AG09309 (cell line): ENCODE results near the gene MBD6.
A peak's percentile ranks its signal among the peaks of the same experiment; 100 is the strongest.
"Not testable (repeated sequence)": the region's sequence is repeated elsewhere in the genome, so short reads cannot be mapped to it uniquely, and the experiment has no call there.

ENCODE experiments used
- DNase-seq: peaks from one replicate; pipeline ENCODE4 v3.0.0-alpha.2; 2010; ENCODE audit warnings: low read depth
- H3K4me3 ChIP-seq: 2 replicates; pipeline ENCODE4 v1.5.1; 2011; ENCODE audit warnings: mild to moderate bottlenecking, low read depth, low read length, moderate library complexity; ENCODE audit not compliant: control insufficient read depth
- CTCF ChIP-seq: IDR thresholded peaks from 2 replicates; pipeline ENCODE4 v1.5.1; 2011; ENCODE audit warnings: mild to moderate bottlenecking, low read depth, low read length, inconsistent platforms; ENCODE audit not compliant: insufficient read depth, control insufficient read depth; ENCODE audit errors: missing control alignments

The MBD6 gene

GRCh38 chr12:57489157-57489641 is 33.4 kb upstream of the MBD6 start:
- no peak for DNase-seq
- peak overlapping the region; percentile 96 for H3K4me3 ChIP-seq
- no peak for TF ChIP-seq CTCF

GRCh38 chr12:57490126-57490525 is 32.5 kb upstream of the MBD6 start:
- no peak overlapping the region for H3K4me3 ChIP-seq
- DNase-seq: no peak
- no peak for TF ChIP-seq CTCF

- DNase-seq: no peak
These were observed 31.0 kb upstream of the MBD6 start for GRCh38 chr12:57491393-57492280.

GRCh38 chr12:57495051-57495701 is 27.4 kb upstream of the MBD6 start:
- not testable (repeated sequence) for DNase-seq, H3K4me3 ChIP-seq

More at GRCh38 chr12:57491393-57492280, 31.0 kb upstream of the MBD6 start:
- TF ChIP-seq CTCF: no peak
- no peak overlapping the region for H3K4me3 ChIP-seq

DNA sequence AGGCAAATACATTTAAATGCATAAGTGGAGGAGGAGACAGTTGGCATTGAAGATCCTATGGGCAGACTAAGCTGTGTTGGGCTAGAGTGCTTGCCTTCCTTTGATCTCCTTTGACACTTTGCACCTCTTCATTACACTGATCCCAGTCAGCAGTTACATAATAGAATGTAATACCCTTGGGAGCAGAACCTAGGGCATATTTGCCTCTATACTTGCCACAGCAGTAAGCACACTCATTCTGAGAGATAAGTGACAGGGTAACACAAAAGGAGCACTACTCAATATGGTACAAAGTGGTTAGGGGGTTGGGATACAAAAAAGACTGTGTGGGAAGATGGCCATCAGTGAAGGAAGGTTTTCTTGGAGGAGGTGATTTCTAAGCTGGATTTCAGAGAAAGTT is 25.8 kb upstream of the MBD6 start:
- no peak for TF ChIP-seq CTCF
- no peak overlapping the region for H3K4me3 ChIP-seq
- DNase-seq: no peak

- no peak for TF ChIP-seq CTCF
- DNase-seq: no peak
These were observed 25.1 kb upstream of the MBD6 start for GRCh38 chr12:57497223-57498131.

DNA sequence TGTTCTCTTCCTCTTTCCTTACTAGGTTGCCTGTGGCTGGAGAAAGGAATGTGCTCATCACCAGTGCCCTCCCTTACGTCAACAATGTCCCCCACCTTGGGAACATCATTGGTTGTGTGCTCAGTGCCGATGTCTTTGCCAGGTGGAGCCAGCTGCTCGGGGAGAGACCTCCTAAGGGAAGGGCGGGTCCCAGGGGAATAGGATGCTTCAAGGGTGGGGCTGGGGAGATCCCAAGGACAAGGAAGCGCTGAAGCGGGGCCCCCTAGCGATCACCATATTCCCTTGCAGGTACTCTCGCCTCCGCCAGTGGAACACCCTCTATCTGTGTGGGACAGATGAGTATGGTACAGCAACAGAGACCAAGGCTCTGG is 24.5 kb upstream of the MBD6 start:
- TF ChIP-seq CTCF: no peak
- DNase-seq: no peak
- no peak overlapping the region for H3K4me3 ChIP-seq

More at GRCh38 chr12:57497223-57498131, 25.1 kb upstream of the MBD6 start:
- no peak overlapping the region for H3K4me3 ChIP-seq
